OCI-M2 (cell line): ENCODE data around the gene NOB1.
A peak's percentile ranks its signal among the peaks of the same experiment; 100 is the strongest.
"Not testable (repeated sequence)": the region's sequence is repeated elsewhere in the genome, so short reads cannot be mapped to it uniquely, and the experiment has no call there.

ENCODE experiments used
- DNase-seq: peaks from one replicate; lab custom pipeline; 2025; ENCODE audit not compliant: unreplicated experiment; lab: John Stamatoyannopoulos, UW

The NOB1 gene

DNA sequence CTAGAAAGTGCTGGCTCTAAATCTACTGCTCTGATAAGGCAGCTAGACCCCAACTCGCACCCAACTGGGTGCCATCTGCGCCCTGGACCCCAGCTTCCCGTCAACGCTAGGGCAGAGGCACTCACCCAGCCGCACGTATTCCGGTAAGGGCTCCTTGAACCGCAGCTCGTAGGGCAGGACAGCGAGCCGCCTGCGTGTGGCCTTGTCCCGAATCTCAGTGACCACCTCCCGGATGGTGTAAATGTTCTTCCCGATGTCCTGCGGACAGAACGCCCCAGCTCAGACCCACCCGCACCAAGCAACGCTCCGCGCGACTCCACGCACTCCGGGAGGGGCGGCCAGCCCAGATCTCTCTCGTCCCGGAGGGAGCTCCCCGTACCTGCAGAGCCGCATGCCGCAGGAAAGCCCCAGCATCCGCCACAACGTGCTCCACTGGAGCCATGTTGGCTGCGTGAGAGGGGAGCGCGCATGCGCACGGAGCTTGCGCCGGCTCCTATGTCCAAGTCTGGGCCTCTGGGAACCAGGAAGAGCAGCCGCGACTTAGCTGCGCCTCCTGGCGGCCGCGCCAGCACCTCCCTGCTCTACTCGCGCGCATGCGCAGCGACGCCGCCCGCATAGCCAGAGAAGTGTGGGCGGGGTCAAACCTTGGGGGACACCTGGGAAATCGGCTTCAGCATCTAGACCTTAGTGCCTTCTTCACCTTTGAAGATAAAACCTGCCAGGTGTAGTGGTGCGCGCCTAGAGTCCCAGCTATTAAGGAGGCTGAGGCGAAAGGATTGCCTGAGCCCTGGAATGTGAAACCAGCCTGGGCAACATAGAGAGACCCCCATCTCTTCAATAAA, at the start of gene NOB1:
Gene NOB1 (minus strand): TSS at position 458 of the 842 bp plus-strand sequence. CDS start 16 bp downstream, at position 442.
- DNase-seq: peak; percentile 82

DNA sequence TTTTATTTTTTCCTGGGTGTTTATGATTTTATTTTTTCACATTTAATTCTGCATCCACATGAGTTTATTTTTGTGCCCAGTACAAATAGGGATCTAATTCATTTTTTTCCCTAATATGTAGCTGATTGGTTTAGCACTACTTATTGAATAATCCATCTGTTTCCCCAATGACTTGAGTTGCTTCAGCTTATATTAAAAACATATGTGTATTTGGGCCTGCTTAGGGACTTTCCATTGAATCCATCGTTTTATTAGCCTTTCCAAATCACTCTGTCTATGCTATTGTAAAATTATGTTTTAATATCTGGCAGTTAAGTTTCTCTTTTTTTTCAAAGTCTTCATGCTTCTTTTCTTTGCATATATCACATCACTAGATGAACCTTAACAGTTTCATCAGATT, 49.6 kb upstream of the NOB1 start:
- DNase-seq: no peak

DNA sequence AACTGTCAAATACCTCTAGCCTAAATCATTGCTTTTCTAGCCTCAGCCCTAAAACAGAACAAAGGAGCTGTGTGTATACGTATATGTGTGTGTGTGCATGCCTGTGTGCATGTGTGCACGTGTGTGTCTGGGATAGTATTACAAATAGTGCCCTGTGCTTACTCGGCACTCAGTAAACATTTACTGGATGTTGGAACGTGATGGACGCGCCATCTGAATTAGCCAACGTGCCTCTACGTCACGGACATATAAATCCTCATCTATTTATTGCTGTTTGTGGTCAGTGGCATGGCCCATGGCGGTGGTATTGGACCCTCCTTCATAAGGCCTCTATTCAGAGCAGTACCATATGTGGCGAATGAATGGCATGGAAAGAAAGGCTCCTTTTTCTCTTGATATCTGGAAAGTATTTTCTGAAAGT, 44.9 kb upstream of the NOB1 start:
- no peak for DNase-seq

DNA sequence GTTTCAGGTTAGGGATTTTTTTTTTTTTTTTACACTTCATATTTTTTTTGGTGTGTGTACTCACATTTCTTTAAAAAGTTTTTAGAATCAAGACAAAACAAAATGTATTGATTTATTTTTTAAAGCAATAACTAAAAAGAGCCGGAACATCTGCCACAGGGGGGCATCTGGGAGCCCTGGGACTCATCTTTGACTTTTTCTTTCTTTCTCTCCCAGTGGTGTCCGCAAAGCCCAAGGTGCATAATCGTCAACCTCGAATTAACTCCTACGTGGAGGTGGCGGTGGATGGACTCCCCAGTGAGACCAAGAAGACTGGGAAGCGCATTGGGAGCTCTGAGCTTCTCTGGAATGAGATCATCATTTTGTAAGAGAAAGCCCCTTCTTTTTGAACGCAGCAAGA, 43.7 kb upstream of the NOB1 start:
- DNase-seq: no peak

DNA sequence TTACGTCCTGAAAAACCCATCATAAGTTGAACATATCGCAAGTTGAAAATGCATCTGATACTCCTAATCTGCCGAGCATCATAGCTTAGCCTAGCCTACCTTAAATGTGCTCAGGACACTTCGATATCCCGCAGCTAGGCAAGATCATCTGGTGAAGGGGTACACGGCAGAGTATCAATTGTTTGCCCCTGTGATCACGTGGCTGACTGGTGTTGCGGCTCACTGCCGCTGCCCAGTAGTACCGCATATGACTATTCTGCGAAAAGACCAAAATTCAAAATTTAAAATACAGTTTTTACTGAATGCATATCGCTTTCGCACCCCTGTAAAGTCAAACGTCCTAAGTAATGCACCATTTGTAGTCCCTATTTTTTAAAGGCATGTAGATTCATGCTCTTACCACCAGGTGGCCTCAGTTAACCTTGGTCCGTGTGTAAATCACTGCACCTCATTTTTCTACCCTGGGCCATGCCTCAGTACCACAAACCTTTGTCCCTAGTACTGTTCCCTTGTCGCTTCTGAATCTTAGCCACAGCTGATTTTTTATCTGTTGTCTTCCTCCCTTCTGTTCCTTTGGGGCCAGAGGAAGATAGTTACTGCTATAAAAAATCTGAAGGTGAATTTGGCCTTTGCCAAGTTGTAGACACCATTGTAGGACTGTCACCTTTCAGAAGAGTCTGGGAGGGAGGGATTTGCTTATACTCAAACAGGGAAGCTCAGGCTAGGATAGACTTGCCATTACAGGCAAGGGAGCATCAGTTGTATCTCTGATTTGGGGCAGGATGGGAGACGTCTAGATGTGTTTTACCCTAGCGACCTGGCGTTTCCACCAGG, 41.8 kb upstream of the NOB1 start:
- no peak for DNase-seq

DNA sequence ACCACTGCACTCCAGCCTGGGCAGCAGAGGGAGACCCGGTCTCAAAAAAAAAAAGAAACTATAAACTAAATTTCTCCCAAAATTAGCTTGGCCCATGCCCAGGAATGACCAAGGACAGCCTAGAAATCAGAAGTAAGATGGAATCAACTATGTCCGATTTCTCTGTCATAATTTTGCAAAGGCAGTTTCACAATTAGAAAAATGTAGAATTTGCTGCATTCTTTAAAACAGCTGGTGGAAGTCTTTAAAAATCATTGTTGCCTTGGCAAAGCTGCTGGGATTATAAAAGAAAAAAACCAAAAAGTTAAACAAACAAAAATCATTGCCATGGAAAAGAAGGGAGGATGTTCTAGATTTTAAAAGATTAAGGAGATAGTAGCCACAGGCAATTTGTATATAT, 39.8 kb upstream of the NOB1 start:
- no peak for DNase-seq

DNA sequence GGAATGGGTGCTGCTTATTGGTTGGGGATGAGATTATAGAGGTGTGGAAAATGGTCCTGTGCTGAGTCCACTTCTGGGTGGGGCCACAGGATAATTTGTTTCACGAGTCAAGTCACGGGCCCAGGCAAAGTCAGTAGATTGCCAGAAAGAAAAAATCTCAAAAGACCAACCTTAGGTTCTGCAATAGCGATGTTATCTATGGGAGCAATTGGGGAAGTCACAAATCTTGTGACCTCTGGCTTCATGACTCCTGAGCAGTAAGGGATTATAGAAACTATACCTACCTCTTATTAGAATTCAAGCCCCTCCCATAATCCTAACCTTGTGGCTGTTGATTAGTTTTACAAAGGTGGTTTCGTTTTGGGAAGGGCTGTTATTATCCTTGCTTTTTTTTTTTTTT, 38.8 kb upstream of the NOB1 start:
- DNase-seq: no peak

DNA sequence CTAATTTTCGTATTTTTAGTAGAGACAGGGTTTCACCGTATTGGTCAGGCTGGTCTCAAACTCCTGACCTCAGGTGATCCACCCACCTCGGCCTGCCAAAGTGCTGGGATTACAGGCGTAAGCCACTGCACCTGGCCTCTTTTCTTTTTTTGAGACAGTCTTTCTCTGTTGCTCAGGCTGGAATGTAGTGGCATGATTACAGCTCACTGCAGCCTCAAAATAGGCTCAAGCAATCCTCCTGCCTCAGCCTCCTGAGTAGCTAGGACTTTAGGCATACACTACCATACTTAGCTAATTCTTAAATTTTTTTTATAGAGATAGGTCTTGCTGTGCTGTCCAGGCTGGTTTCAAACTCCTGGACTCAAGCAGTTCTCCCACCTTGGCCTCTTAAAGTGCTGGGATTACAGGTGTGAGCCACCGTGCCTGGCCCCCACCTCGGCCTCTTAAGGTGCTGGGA, 36.7 kb upstream of the NOB1 start:
- not testable (repeated sequence) for DNase-seq

DNA sequence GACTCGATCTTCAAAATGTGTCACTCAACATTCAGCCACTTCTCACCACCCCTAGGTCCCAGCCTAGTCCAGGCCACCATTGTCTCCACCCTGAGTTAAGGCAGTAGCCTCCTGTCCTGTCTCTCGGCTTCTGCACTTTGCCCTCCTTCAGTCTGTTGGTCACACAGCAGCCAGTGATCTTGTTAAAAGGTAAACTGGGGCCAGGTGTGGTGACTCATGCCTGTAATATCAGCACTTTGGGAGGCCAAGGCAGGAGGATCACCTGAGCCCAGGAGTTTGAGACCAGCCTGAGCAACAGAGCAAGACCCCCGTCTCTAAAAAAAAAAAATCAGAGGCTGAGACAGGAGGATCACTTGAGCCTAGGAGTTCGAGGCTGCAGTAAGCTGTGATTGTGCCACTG, 33.2 kb upstream of the NOB1 start:
- no peak for DNase-seq

DNA sequence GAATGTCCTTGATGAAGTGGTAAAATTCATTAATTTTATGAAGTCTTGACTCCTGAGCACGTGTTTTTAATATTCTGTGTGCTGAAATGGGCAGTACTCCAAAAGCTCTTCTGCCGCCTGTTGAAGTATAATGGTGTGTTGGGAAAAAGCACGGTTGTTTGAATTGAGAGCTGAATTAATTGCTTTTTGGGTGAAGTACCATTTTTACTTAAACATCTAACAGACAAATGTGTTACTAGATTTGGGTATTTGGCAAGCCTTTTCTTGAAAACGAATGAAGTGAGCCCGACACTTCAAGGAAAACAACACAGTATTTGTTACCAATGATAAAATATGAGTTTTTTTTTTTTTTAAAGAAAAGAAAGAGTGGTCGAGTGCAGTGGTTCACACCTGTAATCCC, 29.9 kb upstream of the NOB1 start:
- DNase-seq: no peak

DNA sequence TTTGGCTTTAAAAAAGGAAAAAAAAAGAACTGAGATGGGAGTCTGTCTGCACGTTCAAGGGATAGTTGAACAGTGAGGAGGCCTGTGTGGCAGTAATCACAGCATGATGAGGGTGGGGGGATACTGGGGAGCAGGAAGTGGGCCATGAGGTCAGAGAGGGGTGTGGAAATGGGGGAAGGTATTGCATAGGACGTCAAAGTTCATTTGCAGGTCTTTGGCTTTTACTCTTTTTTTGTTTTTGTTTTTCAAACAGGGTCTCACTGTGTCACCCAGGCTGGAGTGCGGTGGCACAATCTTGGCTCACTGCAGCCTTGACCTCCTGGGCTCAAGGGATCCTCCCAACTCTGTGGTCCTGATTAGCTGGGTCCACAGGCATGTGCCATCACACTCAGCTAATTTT, 26.4 kb upstream of the NOB1 start:
- DNase-seq: no peak

DNA sequence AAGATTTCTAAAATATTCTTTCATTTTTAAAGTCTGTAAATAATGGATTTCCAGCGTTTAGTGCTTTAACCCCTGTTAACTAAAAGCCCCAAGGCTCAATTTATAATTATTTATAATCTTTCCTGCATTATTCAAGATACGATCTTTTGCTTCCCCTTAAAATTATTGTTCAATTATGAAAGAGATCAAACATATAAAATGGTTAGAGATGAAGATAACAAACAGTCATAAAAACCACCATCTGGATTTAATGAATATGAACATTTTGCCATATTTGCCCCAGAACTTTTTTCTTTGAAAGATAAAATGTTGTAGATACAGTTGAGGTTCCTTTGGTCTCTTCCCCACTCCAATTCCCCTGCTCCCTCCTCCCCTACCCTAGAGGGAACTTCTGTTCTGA, 25.0 kb upstream of the NOB1 start:
- DNase-seq: no peak

DNA sequence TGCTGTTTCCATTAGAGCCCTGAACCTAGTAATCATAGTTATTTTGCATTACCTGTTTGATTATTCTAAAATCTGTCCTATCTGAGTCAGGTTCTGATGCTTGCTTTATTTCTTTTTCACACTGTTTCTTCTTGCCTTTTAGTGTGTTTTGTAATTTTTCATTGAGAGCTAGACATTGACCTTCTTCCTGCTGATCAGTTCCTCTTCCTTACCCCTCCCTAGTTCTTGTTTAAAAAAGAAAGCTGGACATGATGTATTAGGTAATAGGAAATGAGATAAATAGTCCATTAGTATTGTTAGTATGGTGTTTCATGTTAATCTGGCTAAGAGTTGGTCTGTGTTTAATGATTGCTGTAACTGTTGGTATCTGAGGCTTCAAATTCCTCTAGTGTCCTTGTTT, 20.8 kb upstream of the NOB1 start:
- DNase-seq: no peak

DNA sequence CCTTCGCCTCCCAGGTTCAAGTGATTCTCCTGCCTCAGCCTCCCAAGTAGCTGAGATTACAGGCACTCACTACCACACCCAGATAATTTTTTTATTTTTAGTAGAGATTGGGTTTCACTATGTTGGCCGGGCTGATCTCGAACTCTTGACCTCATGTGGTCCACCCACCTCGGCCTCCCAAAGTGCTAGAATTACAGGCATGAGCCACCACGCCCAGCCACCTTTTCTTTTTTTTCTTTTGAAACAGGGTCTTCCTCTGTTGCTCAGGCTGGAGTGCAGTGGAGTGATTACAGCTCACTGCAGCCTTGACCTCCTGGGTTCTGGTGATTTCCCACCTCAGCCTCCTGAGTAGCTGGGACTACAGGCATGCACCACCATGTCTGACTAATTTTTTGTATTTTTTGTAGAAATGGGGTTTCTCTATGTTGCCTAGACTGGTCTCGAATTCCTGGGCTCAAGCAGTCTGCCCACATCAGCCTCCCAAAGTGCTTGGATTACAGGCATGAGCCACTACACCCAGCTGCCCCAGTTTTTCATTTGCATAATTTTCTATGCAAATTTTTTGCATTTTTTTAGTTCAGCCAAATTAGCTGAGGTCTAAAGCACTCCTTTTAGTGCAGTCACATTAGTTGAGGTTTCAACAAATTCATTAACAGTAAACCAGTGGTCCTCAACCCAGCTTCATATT, 18.7 kb upstream of the NOB1 start:
- no peak for DNase-seq

DNA sequence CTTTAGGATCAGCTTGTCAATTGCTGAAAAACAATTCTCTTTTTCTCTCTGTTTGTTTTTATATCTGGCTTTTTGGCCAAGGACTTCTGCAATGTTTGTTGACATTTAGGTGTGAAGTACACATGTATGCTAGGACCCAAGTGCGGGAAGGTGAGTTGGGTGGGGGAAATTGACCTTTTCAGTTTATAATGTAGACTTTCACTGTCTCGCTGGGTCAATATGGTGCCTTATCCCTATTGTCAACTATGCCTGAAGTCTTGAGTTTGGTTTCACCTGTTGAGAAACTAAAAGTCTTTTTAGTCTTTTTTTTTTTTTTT, 16.9 kb upstream of the NOB1 start:
- no peak for DNase-seq

DNA sequence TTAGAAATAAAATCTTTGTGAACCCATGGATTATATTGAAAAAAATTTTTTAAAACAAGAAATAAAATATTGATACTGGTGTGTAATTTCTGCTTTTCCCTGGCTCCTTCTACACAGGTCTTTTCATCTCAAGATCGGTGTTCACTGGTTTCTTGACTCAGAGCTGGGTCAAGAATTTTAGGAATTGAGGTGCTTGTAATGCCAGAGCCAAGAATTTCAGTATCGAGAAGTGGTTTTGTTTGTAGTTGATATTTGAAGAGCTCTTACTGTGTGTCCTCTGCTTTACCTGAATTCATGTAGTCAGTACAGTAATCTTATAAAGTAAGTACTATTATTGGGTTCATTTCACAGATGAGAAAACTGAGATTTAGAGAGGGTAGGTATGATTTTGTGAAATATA, 14.7 kb upstream of the NOB1 start:
- DNase-seq: no peak

DNA sequence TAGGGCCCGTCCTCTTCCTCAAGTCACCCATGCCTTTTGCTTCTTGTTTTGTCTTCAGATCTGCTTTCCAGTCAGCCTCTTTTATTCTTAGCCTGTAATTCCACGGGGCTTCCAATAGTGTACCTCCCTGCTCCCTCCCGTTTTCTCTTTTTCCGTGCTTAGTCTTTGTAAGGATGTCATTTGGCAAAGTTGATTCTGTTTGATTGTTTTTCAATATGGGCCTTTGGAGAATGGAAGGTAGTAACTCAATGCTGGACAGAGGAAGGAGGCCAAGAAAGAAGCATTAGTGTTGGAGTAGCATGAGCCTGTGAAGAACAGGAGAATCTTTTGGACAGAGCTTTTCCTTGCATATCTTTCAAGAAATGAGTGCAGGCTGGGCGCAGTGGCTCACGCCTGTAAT, 13.9 kb upstream of the NOB1 start:
- DNase-seq: no peak

DNA sequence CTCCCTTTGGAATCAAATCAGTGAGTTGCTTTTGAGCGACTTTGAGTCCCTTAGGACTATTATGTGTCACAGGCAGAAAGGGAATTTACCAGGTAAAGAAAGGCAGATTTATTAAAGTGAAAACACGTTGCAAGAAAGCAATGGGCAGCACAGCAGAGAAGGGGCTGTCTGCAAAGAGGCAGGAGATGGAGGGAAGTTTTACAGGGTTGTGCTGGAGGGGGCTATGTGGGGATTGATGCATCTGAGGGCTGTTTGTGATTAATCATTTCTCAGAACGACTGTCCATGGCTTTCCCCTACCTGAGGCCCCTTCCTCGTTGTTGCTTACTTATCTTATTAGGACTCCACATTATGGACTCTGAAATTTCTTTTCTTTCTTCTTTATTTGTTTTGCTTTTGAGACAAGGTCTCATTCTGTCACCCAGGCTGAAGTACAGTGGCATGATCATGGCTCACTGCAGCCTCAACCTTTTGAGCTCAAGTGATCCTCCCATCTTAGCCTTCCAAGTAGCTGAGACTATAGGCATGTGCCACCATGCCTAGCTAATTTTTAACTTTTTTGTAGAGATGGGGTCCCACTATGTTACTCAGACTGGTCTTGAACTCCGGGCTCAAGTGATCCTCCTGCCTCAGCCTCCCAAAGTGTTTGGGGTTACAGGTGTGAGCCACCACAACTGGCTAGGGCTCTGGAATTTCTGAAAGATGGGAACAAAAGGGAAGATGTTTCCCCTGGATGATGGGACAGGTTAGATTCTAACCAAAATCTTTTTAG, 12.9 kb upstream of the NOB1 start:
- no peak for DNase-seq

DNA sequence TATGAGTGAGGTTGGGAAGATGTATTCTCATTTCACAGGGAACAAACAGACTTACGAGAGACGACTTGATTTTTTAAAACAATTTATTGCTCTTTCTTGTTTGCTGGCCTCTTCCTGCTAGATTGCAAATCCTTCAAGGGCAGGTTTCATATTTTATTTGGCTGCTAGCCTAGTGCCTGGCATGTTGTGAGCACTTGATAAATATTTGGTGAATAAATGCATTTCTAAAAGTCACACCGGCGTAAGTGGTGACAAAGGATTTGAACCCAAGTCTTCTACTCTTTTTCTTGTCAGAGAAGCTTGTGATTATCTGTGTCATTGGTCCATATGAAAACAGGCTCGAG, 8.8 kb upstream of the NOB1 start:
- no peak for DNase-seq

DNA sequence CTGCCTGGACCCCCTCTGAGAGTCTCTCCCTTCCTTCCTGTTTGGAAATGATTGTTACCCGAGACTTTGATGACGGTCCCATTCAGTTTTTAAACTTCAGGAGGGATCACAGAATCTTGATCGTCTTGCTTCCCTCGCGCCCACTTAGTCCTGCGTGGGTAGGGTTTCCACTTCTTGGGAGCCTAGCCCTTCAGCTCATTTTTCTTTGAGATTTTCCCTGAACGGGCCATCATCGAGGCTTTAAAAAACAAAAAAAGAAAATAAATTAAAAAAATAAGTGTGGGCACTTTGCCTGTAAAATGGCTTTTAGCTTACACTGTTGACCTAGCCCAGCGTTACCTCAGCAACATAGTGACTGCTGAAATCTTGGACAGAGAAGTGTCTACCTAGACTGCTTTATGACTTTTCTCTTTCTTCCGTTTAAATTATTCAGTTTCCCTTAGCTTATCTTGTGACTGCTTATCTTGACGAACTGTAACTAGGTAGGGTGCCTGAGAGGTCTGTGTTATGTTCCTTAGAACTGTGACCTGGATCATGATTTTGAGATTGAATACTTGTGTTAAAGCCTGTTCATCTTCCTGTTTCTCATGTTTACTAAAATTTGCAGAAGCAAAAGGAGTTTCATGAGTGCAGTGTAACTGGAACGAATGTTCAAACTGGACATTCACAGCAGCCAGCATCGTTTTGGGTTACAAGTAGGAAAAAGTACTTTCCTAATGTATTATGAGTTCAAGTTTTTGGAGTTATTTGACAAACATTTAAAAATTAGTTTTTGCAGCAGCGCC, 8.3 kb upstream of the NOB1 start:
- no peak for DNase-seq
